Calu3 (cell line): Measurements from ENCODE around the gene ALG3. TPM values are rescaled to one million over a fixed set of nuclear protein-coding genes. Genes with fewer than 3 reads are reported as not detected.

Source experiments
- BruUV-seq: library from RNA; stranded (reverse); fragments of 400-500 nt; replicated peaks from 2 replicates; lab custom pipeline; 2021; lab: Mats Ljungman, UMichigan
- CTCF ChIA-PET: fragments of 300-600 bp; sonication (Branson Sonifier 250); formaldehyde crosslinking; loops from one replicate; lab custom pipeline; 2022; ENCODE audit warnings: antibody characterized with exemption; lab: Charles Lee
- DNase-seq: peaks from one replicate; pipeline ENCODE4 v3.0.0; 2022
- H3K27ac Mint-ChIP-seq: one replicate; pipeline ENCODE4 v1.8.0; 2022; ENCODE audit warnings: mixed read lengths; ENCODE audit not compliant: unreplicated experiment
- H3K27me3 Mint-ChIP-seq: one replicate; pipeline ENCODE4 v1.8.0; 2022; ENCODE audit warnings: mixed read lengths; ENCODE audit not compliant: unreplicated experiment
- H3K36me3 Mint-ChIP-seq: one replicate; pipeline ENCODE4 v1.8.0; 2022; ENCODE audit warnings: mild to moderate bottlenecking, moderate library complexity, mixed read lengths; ENCODE audit not compliant: insufficient read depth, unreplicated experiment
- H3K4me1 Mint-ChIP-seq: one replicate; pipeline ENCODE4 v1.8.0; 2022; ENCODE audit warnings: mild to moderate bottlenecking, low read depth, mixed read lengths; ENCODE audit not compliant: unreplicated experiment
- H3K4me3 Mint-ChIP-seq: one replicate; pipeline ENCODE4 v1.8.0; 2022; ENCODE audit warnings: mild to moderate bottlenecking, low read depth, moderate library complexity, mixed read lengths; ENCODE audit not compliant: unreplicated experiment
- H3K9me3 Mint-ChIP-seq: one replicate; pipeline ENCODE4 v1.8.0; 2022; ENCODE audit warnings: low read depth, mixed read lengths; ENCODE audit not compliant: unreplicated experiment
- intact Hi-C: fragments of 100-400 bp; cut with micrococcal nuclease; formaldehyde crosslinking; loops from one replicate; pipeline ENCODE4 v1.10.0; 2022; ENCODE audit not compliant: unreplicated experiment
- total RNA-seq: library from RNA; stranded (reverse); gene quantifications from 2 replicates; pipeline ENCODE4 v1.2.3, GENCODE V29; 2022
- TF ChIP-seq, protein P1 (sequence below): fragments of 200-600 bp; IDR thresholded peaks from one replicate; pipeline ENCODE4 v1.8.0; 2022; ENCODE audit warnings: antibody characterized with exemption; ENCODE audit not compliant: unreplicated experiment

Gene ALG3
- total RNA-seq, 1 experiment from 2014 or later = 140 TPM

DNA sequence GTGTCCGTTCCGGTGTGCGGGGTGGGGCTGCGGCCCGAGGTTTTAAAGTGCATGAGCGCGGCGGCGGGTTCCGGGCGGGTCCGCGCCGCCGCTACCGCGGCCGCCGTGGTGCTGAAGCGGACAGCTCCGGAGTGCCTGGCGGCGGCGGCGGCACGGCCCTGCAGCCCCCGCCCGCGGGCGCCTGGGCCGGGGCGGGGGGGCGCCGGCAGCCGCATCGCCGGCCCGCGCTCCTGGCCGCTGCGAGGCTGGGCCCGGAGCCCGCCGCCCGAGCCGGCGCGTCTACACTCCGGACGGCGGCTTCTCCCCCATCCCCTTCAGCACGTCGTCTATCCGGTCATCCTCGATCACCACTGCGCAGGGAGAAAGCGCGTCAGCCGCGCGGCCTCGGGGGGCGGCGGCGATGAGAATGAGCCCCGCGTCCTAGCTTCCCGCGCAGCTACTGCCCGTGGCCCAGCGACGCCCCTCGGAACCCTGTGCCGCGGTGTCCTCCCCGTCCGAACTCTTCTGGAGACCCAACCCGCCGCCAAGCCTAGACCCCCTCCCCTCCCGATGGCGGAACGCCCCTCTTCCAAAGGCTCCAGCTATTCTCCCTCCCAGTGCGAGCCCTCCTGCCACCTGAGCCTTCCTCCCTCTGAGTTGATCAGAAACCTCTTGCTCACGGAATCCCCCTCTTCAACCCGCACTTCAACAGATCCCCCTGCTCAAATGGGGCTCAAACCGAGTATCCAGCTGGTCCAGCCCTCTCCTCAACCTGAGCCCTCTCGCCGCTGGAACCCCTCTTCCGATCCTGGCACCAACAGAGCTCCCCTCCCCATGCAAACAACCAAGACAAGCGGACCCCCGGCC is 11.3 kb upstream of the ALG3 start:
- Mint-ChIP-seq H3K27me3 (peaks cover 68% of the 10 kb centered on the region), H3K9me3 (no peaks in the 10 kb centered on the region), H3K36me3 (peaks cover 34% of the 10 kb centered on the region), H3K4me1 (peaks cover 24% of the 10 kb centered on the region), H3K4me3 (peak overlapping the region; percentile 66), H3K27ac (peak overlapping the region; percentile 62)
- intact Hi-C loops = no loop called here
- DNase-seq = peak; percentile 66
- TF ChIP-seq, protein P1, sequence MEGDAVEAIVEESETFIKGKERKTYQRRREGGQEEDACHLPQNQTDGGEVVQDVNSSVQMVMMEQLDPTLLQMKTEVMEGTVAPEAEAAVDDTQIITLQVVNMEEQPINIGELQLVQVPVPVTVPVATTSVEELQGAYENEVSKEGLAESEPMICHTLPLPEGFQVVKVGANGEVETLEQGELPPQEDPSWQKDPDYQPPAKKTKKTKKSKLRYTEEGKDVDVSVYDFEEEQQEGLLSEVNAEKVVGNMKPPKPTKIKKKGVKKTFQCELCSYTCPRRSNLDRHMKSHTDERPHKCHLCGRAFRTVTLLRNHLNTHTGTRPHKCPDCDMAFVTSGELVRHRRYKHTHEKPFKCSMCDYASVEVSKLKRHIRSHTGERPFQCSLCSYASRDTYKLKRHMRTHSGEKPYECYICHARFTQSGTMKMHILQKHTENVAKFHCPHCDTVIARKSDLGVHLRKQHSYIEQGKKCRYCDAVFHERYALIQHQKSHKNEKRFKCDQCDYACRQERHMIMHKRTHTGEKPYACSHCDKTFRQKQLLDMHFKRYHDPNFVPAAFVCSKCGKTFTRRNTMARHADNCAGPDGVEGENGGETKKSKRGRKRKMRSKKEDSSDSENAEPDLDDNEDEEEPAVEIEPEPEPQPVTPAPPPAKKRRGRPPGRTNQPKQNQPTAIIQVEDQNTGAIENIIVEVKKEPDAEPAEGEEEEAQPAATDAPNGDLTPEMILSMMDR = no peak
- no TSS peak for BruUV-seq
- CTCF ChIA-PET = interaction anchor here (0.6 kb wide), 1 partner anchor 811 kb away, joined by 5 read pairs; no protein-coding TSS in a partner anchor

DNA sequence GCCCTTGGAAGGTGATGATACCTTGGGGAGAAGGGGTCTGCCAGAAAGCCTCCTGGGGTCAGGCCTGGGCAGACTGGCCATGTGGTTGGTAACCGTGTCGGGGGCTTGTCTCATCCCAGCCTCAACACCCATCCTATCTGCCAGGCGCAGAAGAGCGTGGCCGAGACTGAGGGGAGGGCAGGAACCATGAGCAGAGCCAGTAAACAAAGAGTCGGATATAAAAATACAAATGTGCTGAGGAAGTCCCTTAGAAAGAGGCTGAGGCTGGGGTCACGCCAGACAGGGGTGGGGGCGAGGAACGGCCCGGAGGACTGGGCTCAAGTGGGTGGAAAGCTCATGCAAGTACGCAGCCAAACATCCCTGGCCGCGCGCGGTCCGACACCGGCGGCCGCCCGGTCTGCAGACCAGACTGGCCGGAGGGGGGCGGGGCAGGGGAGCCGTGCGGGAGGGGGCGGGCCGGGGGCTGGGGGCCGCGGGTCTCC is 10.7 kb upstream of the ALG3 start:
- no TSS peak for BruUV-seq
- Mint-ChIP-seq H3K4me1 (peaks cover 24% of the 10 kb centered on the region), H3K36me3 (peaks cover 34% of the 10 kb centered on the region), H3K27me3 (peaks cover 61% of the 10 kb centered on the region), H3K9me3 (no peaks in the 10 kb centered on the region), H3K4me3 (peak overlapping the region; percentile 58), H3K27ac (peak overlapping the region; percentile 46)
- CTCF ChIA-PET = no interaction called here
- intact Hi-C loops = no loop called here
- TF ChIP-seq, protein P1 = no peak
- no peak for DNase-seq

DNA sequence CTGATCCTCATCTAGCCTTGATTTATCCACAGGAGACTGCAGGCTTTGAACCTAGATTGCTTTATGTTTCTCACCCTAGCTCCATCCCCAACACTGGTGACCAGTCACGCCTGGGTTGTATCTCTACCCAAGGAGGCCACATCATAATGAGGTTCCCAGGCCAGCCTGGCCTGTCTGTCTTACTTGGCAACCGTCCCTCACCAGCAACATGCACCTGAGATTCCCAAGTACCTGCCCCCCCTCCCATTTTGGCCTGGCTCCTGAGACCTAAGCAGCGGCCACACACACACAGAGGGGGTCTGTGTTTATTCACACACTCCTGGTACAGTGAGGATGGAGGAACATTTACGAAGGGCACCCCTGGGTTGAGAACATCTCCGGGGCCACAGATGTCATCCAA is 10.2 kb upstream of the ALG3 start:
- CTCF ChIA-PET = no interaction called here
- TSS peak; percentile 25 for BruUV-seq
- Mint-ChIP-seq H3K4me3 (peak overlapping the region; percentile 58), H3K27me3 (peaks cover 59% of the 10 kb centered on the region), H3K9me3 (no peaks in the 10 kb centered on the region), H3K36me3 (peaks cover 34% of the 10 kb centered on the region), H3K27ac (peak overlapping the region; percentile 46), H3K4me1 (peaks cover 24% of the 10 kb centered on the region)
- DNase-seq = no peak
- intact Hi-C loops = no loop called here
- TF ChIP-seq, protein P1 = no peak

DNA sequence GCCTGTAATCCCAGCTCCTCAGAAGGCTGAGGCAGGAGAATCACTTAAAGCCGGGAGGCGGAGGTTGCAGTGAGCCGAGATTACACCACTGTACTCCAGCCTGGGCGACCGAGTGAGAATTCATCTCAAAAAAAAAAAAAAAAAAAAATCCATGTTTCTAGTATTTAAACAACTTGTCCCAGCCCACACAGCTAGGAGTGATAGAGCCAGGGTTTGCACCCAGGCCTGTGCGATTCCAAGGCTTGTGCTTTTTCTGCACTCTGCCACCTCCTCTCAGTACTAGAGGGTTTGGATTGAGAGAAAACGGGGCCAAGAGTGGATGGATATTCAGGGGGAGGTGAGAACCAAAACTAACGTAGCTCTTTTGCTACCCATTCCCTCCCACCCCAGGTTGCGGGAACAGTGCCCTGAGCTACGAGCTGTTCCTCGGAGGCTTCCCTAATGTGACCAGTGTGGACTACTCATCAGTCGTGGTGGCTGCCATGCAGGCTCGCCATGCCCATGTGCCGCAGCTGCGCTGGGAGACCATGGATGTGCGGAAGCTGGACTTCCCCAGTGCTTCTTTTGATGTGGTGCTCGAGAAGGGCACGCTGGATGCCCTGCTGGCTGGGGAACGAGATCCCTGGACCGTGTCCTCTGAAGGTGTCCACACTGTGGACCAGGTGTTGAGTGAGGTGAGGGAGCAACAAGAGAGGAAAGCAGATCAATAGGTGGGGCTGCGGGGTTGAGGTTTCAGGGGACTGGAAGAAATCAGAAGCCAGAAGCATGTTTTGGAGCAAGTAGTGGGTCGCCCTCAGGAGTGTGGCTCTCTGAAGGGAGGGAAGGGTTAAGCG is 8.5 kb upstream of the ALG3 start:
- H3K9me3 Mint-ChIP-seq = no peaks in the 10 kb centered on the region
- H3K4me3 Mint-ChIP-seq = no peak overlapping the region
- BruUV-seq = no TSS peak
- intact Hi-C loops = no loop called here
- H3K27me3 Mint-ChIP-seq = peaks cover 42% of the 10 kb centered on the region
- H3K27ac Mint-ChIP-seq = no peak overlapping the region
- CTCF ChIA-PET = interaction anchor here (0.6 to 1.0 kb wide), 3 partner anchors 15 to 23 kb away, joined by 3 to 7 read pairs (median 4); no protein-coding TSS in a partner anchor
- no peak for DNase-seq
- H3K4me1 Mint-ChIP-seq = peaks cover 18% of the 10 kb centered on the region
- TF ChIP-seq, protein P1 = no peak
- H3K36me3 Mint-ChIP-seq = peaks cover 34% of the 10 kb centered on the region
